A673 (cell line): ENCODE data around the gene CFAP46. TPM values are rescaled to one million over a fixed set of nuclear protein-coding genes. Genes with fewer than 3 reads are reported as not detected.

ENCODE experiments used
- Bru-seq: library from RNA; stranded (reverse); fragments of 400-500 nt; gene quantifications from one replicate; lab custom pipeline; 2021; lab: Mats Ljungman, UMichigan
- BruChase-seq, 2 experiments: library from RNA; stranded (reverse); fragments of 400-500 nt; gene quantifications; one replicate each; lab custom pipeline; 2021; lab: Mats Ljungman, UMichigan
- BruUV-seq: library from RNA; stranded (reverse); fragments of 400-500 nt; replicated peaks from 2 replicates; lab custom pipeline; 2021; lab: Mats Ljungman, UMichigan
- CTCF ChIA-PET: fragments of 300-600 bp; sonication (Branson Sonifier 250); formaldehyde crosslinking; loops from one replicate; lab custom pipeline; 2022; ENCODE audit warnings: antibody characterized with exemption; lab: Charles Lee
- POLR2A ChIA-PET: fragments of 300-600 bp; sonication (Branson Sonifier 250); formaldehyde crosslinking; loops from one replicate; lab custom pipeline; 2022; ENCODE audit warnings: antibody characterized with exemption; ENCODE audit not compliant: low non-redundant PET; lab: Charles Lee
- DNase-seq: peaks from one replicate; pipeline ENCODE4 v3.0.0-alpha.2; 2015; ENCODE audit warnings: low spot score
- H3K27ac ChIP-seq: fragments of 200-600 bp; sonication (generic); 2 replicates; pipeline ENCODE4 v1.5.1; 2016; ENCODE audit warnings: mixed run types, low read depth, mild to moderate bottlenecking, mixed read lengths, antibody characterized with exemption, low read length; ENCODE audit not compliant: poor library complexity, severe bottlenecking
- H3K27me3 ChIP-seq: fragments of 200-600 bp; sonication (generic); replicated peaks from 2 replicates; pipeline ENCODE4 v1.6.1; 2017; ENCODE audit warnings: mixed run types, low read depth, mild to moderate bottlenecking, mixed read lengths, antibody characterized with exemption, low read length; ENCODE audit not compliant: insufficient read depth, poor library complexity
- H3K36me3 ChIP-seq: fragments of 200-600 bp; sonication (generic); 2 replicates; pipeline ENCODE4 v1.6.1; 2016; ENCODE audit warnings: mixed run types, mild to moderate bottlenecking, mixed read lengths, antibody characterized with exemption, low read length; ENCODE audit not compliant: insufficient read depth, poor library complexity, severe bottlenecking
- H3K4me1 ChIP-seq: fragments of 200-600 bp; sonication (generic); 2 replicates; pipeline ENCODE4 v1.6.1; 2017; ENCODE audit warnings: mixed run types, mild to moderate bottlenecking, mixed read lengths, antibody characterized with exemption, low read length; ENCODE audit not compliant: insufficient read depth, poor library complexity, severe bottlenecking
- H3K4me3 ChIP-seq: fragments of 200-600 bp; sonication (generic); 2 replicates; pipeline ENCODE4 v1.5.1; 2016; ENCODE audit warnings: low read depth, mixed run types, mild to moderate bottlenecking, mixed read lengths, low read length; ENCODE audit not compliant: poor library complexity, severe bottlenecking
- H3K9me3 ChIP-seq: fragments of 200-600 bp; sonication (generic); 2 replicates; pipeline ENCODE4 v1.6.1; 2016; ENCODE audit warnings: mixed run types, low read depth, mild to moderate bottlenecking, mixed read lengths, antibody characterized with exemption, low read length; ENCODE audit not compliant: poor library complexity, severe bottlenecking
- EZH2 ChIP-seq: fragments of 200-600 bp; sonication (generic); IDR thresholded peaks from 2 replicates; pipeline ENCODE4 v1.6.1; 2017; ENCODE audit warnings: borderline replicate concordance, low read depth, mild to moderate bottlenecking, mixed read lengths, antibody characterized with exemption, low read length; ENCODE audit not compliant: poor library complexity, severe bottlenecking
- intact Hi-C: fragments of 100-400 bp; cut with micrococcal nuclease; formaldehyde crosslinking; loops from one replicate; pipeline ENCODE4 v1.10.0; 2022; ENCODE audit not compliant: unreplicated experiment
- long read RNA-seq: library from polyadenylated mRNA; stranded (forward); transcript quantifications from one replicate; pipeline ENCODE4 v2.0.0, GENCODE V29; 2022
- total RNA-seq: library from RNA; stranded (reverse); gene quantifications from 2 replicates; pipeline ENCODE4 v1.2.3, GENCODE V29; 2021
- TF ChIP-seq, protein P1 (sequence below): fragments of 300-800, 200-600 bp; sonication (generic); conservative IDR thresholded peaks from 2 replicates; pipeline ENCODE4 v1.5.1; 2017; ENCODE audit warnings: low read depth, mild to moderate bottlenecking, antibody characterized with exemption, low read length, moderate library complexity, mixed read lengths

The CFAP46 gene
- total RNA-seq (1.3 and 1.9 TPM in 2 replicates), Bru-seq, nascent RNA (percentile 13 among the genes with signal in this experiment), BruChase-seq, experiment 1, labeled RNA remaining after a 2-hour chase (percentile 17 among the genes with signal in this experiment), BruChase-seq, experiment 2, labeled RNA remaining after a 6-hour chase (percentile 19 among the genes with signal in this experiment)
- long read RNA-seq, partial matches to known transcripts, result 0 of 2 reads
- long read RNA-seq, other reads (novel, unspliced or antisense), result 1 of 2 reads

DNA sequence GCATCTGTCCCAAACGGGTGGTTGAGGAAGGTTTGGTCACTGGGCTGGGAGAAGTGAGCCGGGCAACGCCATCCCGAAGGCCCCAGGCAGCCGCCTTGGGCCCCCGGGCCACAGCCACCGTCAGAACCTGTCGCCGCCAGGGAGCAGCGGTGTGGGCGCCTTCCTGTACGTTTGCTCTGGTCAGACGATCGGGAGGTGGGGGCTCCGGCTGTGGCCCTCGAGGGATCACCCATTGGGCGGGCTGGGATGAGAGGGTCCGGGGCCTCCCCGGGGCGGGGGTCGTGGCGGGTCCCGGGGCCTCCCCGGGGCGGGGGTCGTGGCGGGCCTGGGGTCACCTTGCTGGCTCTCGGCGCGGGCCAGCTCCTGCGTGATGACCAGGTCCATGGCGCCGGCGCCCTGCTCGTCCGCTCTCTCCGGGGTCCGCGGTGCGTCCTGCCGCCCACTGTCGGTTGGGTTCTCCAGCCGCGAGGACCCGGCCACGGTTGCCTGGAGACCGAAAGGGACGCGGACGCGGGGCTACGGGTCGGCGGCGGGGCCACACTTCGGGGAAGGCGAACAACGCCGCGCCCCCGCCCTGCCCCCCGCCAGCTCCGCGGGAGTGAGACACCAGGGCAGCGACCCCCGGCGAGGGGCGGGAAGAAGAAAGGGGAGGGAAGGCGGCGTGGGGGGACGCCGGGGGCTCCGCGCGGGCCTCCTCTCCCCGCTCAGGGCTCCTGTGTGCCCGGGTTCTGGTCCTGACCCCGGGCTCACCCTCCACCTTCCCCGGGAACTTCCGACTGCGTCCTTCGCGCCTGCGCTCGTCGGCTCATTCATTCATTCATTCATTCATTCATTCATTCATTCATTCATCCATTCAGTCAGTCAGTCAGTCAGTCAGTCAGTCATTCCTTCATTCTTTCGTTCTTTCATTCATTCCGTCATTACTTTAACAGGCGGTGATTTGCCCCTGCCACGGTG is at the start of gene CFAP46:
Gene CFAP46 (minus strand): TSS at position 470 of the 957 bp plus-strand sequence. CDS start 86 bp downstream, at position 384.
- H3K4me1 ChIP-seq, result no peaks in the 10 kb centered on the region
- H3K27ac ChIP-seq, result no peak within 1 kb of the TSS
- peak; percentile 53 for DNase-seq
- H3K27me3 ChIP-seq, result peaks cover 12% of the 10 kb centered on the region
- no peaks in the 10 kb centered on the region for H3K9me3 ChIP-seq
- no peaks in the 10 kb centered on the region for H3K36me3 ChIP-seq
- intact Hi-C loops, result no loop called here
- BruUV-seq, result no TSS peak
- no peak for TF ChIP-seq EZH2
- TF ChIP-seq, protein P1, sequence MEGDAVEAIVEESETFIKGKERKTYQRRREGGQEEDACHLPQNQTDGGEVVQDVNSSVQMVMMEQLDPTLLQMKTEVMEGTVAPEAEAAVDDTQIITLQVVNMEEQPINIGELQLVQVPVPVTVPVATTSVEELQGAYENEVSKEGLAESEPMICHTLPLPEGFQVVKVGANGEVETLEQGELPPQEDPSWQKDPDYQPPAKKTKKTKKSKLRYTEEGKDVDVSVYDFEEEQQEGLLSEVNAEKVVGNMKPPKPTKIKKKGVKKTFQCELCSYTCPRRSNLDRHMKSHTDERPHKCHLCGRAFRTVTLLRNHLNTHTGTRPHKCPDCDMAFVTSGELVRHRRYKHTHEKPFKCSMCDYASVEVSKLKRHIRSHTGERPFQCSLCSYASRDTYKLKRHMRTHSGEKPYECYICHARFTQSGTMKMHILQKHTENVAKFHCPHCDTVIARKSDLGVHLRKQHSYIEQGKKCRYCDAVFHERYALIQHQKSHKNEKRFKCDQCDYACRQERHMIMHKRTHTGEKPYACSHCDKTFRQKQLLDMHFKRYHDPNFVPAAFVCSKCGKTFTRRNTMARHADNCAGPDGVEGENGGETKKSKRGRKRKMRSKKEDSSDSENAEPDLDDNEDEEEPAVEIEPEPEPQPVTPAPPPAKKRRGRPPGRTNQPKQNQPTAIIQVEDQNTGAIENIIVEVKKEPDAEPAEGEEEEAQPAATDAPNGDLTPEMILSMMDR, result no peak
- CTCF ChIA-PET, result no interaction called here
- H3K4me3 ChIP-seq, result peak within 1 kb of the TSS; percentile 47
- POLR2A ChIA-PET, result no interaction called here

- TF ChIP-seq EZH2, result no peak
- TF ChIP-seq, protein P1, result no peak
- no peak for DNase-seq
- Histone ChIP-seq H3K4me3 (no peak overlapping the region), H3K4me1 (no peaks in the 10 kb centered on the region), H3K27ac (no peak overlapping the region), H3K9me3 (no peaks in the 10 kb centered on the region), H3K36me3 (no peaks in the 10 kb centered on the region), H3K27me3 (no peaks in the 10 kb centered on the region)
- CTCF ChIA-PET, result no interaction called here
- BruUV-seq, result no TSS peak
- intact Hi-C loops, result no loop called here
- POLR2A ChIA-PET, result no interaction called here
Observed at GRCh38 chr10:132991706-132992432, 49.5 kb upstream of the CFAP46 start.
